Measurements from ENCODE around the gene ZNF536. TPM values are rescaled to one million over a fixed set of nuclear protein-coding genes. Genes with fewer than 3 reads are reported as not detected.

The ZNF536 gene
- total RNA-seq, 1 donor from 2014 or later: not detected

GRCh38 chr19:30351774-30352173 is 20.4 kb upstream of the ZNF536 start:
- H3K4me3 Mint-ChIP-seq: no peak overlapping the region
- no peak for DNase-seq
- H3K27me3 Mint-ChIP-seq: no peaks in the 10 kb centered on the region
- H3K36me3 Mint-ChIP-seq (ENCODE audit: low read depth): no peaks in the 10 kb centered on the region
- no peaks in the 10 kb centered on the region for H3K4me1 Mint-ChIP-seq
- H3K27ac Mint-ChIP-seq: no peak overlapping the region
- no peaks in the 10 kb centered on the region for H3K9me3 Mint-ChIP-seq
- intact Hi-C loops (cut with micrococcal nuclease): no loop called here

- H3K27me3 Mint-ChIP-seq: no peaks in the 10 kb centered on the region
- DNase-seq: no peak
- H3K4me1 Mint-ChIP-seq: no peaks in the 10 kb centered on the region
- H3K9me3 Mint-ChIP-seq: no peaks in the 10 kb centered on the region
- intact Hi-C loops (cut with micrococcal nuclease): no loop called here
- no peak overlapping the region for H3K27ac Mint-ChIP-seq
- H3K36me3 Mint-ChIP-seq (ENCODE audit: low read depth): no peaks in the 10 kb centered on the region
- H3K4me3 Mint-ChIP-seq: no peak overlapping the region
These were observed 18.7 kb upstream of the ZNF536 start for GRCh38 chr19:30353394-30353945.

- H3K9me3 Mint-ChIP-seq: no peaks in the 10 kb centered on the region
- no peak overlapping the region for H3K27ac Mint-ChIP-seq
- no peak for DNase-seq
- no peaks in the 10 kb centered on the region for H3K36me3 Mint-ChIP-seq (ENCODE audit: low read depth)
- intact Hi-C loops (cut with micrococcal nuclease): no loop called here
- H3K4me1 Mint-ChIP-seq: no peaks in the 10 kb centered on the region
- peaks cover 4% of the 10 kb centered on the region for H3K27me3 Mint-ChIP-seq
- H3K4me3 Mint-ChIP-seq: no peak overlapping the region
These were observed 16.6 kb upstream of the ZNF536 start for GRCh38 chr19:30355586-30355985.

GRCh38 chr19:30356951-30357579 is 15.1 kb upstream of the ZNF536 start:
- Mint-ChIP-seq H3K4me3 (no peak overlapping the region), H3K27me3 (peaks cover 11% of the 10 kb centered on the region), H3K9me3 (no peaks in the 10 kb centered on the region), H3K36me3 (ENCODE audit: low read depth) (no peaks in the 10 kb centered on the region), H3K4me1 (no peaks in the 10 kb centered on the region), H3K27ac (no peak overlapping the region)
- no peak for DNase-seq
- intact Hi-C loops (cut with micrococcal nuclease): no loop called here

- Mint-ChIP-seq H3K27me3 (peaks cover 11% of the 10 kb centered on the region), H3K9me3 (no peaks in the 10 kb centered on the region), H3K36me3 (ENCODE audit: low read depth) (no peaks in the 10 kb centered on the region), H3K27ac (no peak overlapping the region), H3K4me1 (no peaks in the 10 kb centered on the region), H3K4me3 (no peak overlapping the region)
- DNase-seq: no peak
- intact Hi-C loops (cut with micrococcal nuclease): no loop called here
These were observed 14.6 kb upstream of the ZNF536 start for GRCh38 chr19:30357580-30357954.

GRCh38 chr19:30358319-30358718 is 13.9 kb upstream of the ZNF536 start:
- peaks cover 11% of the 10 kb centered on the region for H3K27me3 Mint-ChIP-seq
- no peaks in the 10 kb centered on the region for H3K9me3 Mint-ChIP-seq
- intact Hi-C loops (cut with micrococcal nuclease): no loop called here
- H3K4me1 Mint-ChIP-seq: no peaks in the 10 kb centered on the region
- H3K27ac Mint-ChIP-seq: no peak overlapping the region
- no peak overlapping the region for H3K4me3 Mint-ChIP-seq
- DNase-seq: no peak
- no peaks in the 10 kb centered on the region for H3K36me3 Mint-ChIP-seq (ENCODE audit: low read depth)

GRCh38 chr19:30358821-30359580 is 13.2 kb upstream of the ZNF536 start:
- no peak for DNase-seq
- H3K27me3 Mint-ChIP-seq: peaks cover 12% of the 10 kb centered on the region
- intact Hi-C loops (cut with micrococcal nuclease): no loop called here
- H3K4me3 Mint-ChIP-seq: no peak overlapping the region
- no peaks in the 10 kb centered on the region for H3K36me3 Mint-ChIP-seq (ENCODE audit: low read depth)
- H3K27ac Mint-ChIP-seq: no peak overlapping the region
- H3K9me3 Mint-ChIP-seq: no peaks in the 10 kb centered on the region
- no peaks in the 10 kb centered on the region for H3K4me1 Mint-ChIP-seq

- H3K27me3 Mint-ChIP-seq: peaks cover 12% of the 10 kb centered on the region
These were observed 12.2 kb upstream of the ZNF536 start for GRCh38 chr19:30359936-30360335.

GRCh38 chr19:30360376-30361106 is 11.6 kb upstream of the ZNF536 start:
- no peaks in the 10 kb centered on the region for H3K4me1 Mint-ChIP-seq

More at GRCh38 chr19:30359936-30360335, 12.2 kb upstream of the ZNF536 start:
- Mint-ChIP-seq H3K4me1 (no peaks in the 10 kb centered on the region), H3K9me3 (no peaks in the 10 kb centered on the region), H3K4me3 (no peak overlapping the region), H3K36me3 (ENCODE audit: low read depth) (no peaks in the 10 kb centered on the region), H3K27ac (no peak overlapping the region)
- intact Hi-C loops (cut with micrococcal nuclease): no loop called here
- no peak for DNase-seq

GRCh38 chr19:30361107-30361447 is 11.1 kb upstream of the ZNF536 start:
- Mint-ChIP-seq H3K36me3 (ENCODE audit: low read depth) (no peaks in the 10 kb centered on the region), H3K4me3 (no peak overlapping the region), H3K4me1 (no peaks in the 10 kb centered on the region), H3K9me3 (no peaks in the 10 kb centered on the region), H3K27me3 (peaks cover 12% of the 10 kb centered on the region), H3K27ac (no peak overlapping the region)
- DNase-seq: no peak
- intact Hi-C loops (cut with micrococcal nuclease): no loop called here

More at GRCh38 chr19:30360376-30361106, 11.6 kb upstream of the ZNF536 start:
- intact Hi-C loops (cut with micrococcal nuclease): no loop called here
- H3K4me3 Mint-ChIP-seq: no peak overlapping the region
- DNase-seq: no peak
- no peaks in the 10 kb centered on the region for H3K9me3 Mint-ChIP-seq
- H3K27me3 Mint-ChIP-seq: peaks cover 12% of the 10 kb centered on the region
- no peaks in the 10 kb centered on the region for H3K36me3 Mint-ChIP-seq (ENCODE audit: low read depth)
- H3K27ac Mint-ChIP-seq: no peak overlapping the region

GRCh38 chr19:30361721-30362120 is 10.5 kb upstream of the ZNF536 start:
- Mint-ChIP-seq H3K4me3 (no peak overlapping the region), H3K9me3 (no peaks in the 10 kb centered on the region), H3K4me1 (no peaks in the 10 kb centered on the region), H3K27me3 (peaks cover 12% of the 10 kb centered on the region), H3K36me3 (ENCODE audit: low read depth) (no peaks in the 10 kb centered on the region), H3K27ac (no peak overlapping the region)
- intact Hi-C loops (cut with micrococcal nuclease): no loop called here
- no peak for DNase-seq

- H3K9me3 Mint-ChIP-seq: no peaks in the 10 kb centered on the region
- no peak for DNase-seq
- no peaks in the 10 kb centered on the region for H3K36me3 Mint-ChIP-seq (ENCODE audit: low read depth)
These were observed 9.9 kb upstream of the ZNF536 start for GRCh38 chr19:30362156-30362754.

GRCh38 chr19:30363073-30363472 is 9.1 kb upstream of the ZNF536 start:
- DNase-seq: no peak
- intact Hi-C loops (cut with micrococcal nuclease): no loop called here
- peaks cover 12% of the 10 kb centered on the region for H3K27me3 Mint-ChIP-seq
- H3K27ac Mint-ChIP-seq: no peak overlapping the region
- H3K9me3 Mint-ChIP-seq: no peaks in the 10 kb centered on the region
- H3K4me1 Mint-ChIP-seq: no peaks in the 10 kb centered on the region
- no peak overlapping the region for H3K4me3 Mint-ChIP-seq
- no peaks in the 10 kb centered on the region for H3K36me3 Mint-ChIP-seq (ENCODE audit: low read depth)

More at GRCh38 chr19:30362156-30362754, 9.9 kb upstream of the ZNF536 start:
- Mint-ChIP-seq H3K4me3 (no peak overlapping the region), H3K27me3 (peaks cover 12% of the 10 kb centered on the region), H3K4me1 (no peaks in the 10 kb centered on the region), H3K27ac (no peak overlapping the region)
- intact Hi-C loops (cut with micrococcal nuclease): no loop called here

Data from activated CD4-positive, alpha-beta T cell treated with anti-CD3 and anti-CD28 coated beads, Interleukin-2, amount 10 ng/mL, durations not matched to agents 24 days and 14 days (primary cell).